Activated naive CD4-positive, alpha-beta T cell treated with anti-CD3 and anti-CD28 coated beads, Interleukin-2, amount 50 U/mL, for 72 hours (primary cell): ENCODE data around the gene OLFML2A. TPM values are rescaled to one million over a fixed set of nuclear protein-coding genes. Genes with fewer than 3 reads are reported as not detected.

Source experiments
- ATAC-seq, 2 donors: fragments of 150-1000 bp; cut with Tn5 transposase; 2 replicates each; pipeline ENCODE4 v1.10.0; 2021; ENCODE audit warnings: mild to moderate bottlenecking in 2 of 2, moderate library complexity in 2 of 2
- DNase-seq, 2 donors: peaks; one replicate each; pipeline ENCODE4 v3.0.0; 2021 to 2022; ENCODE audit warnings: low spot score in 2 of 2
- H3K27ac Mint-ChIP-seq, 2 donors: one replicate each; pipeline ENCODE4 v1.8.0; 2022; ENCODE audit warnings: mild to moderate bottlenecking in 2 of 2, mixed read lengths in 2 of 2
- H3K36me3 Mint-ChIP-seq, 2 donors: one replicate each; pipeline ENCODE4 v1.8.0; 2022; ENCODE audit warnings: mixed read lengths in 2 of 2
- H3K9me3 Mint-ChIP-seq, 2 donors: one replicate each; pipeline ENCODE4 v1.8.0; 2022; ENCODE audit warnings: mixed read lengths in 2 of 2
- total RNA-seq, 2 donors: library from RNA; stranded (reverse); gene quantifications; one replicate each; pipeline ENCODE4 v1.2.3, GENCODE V29; 2022

The OLFML2A gene
- total RNA-seq, 2 donors from 2014 or later = not detected

DNA sequence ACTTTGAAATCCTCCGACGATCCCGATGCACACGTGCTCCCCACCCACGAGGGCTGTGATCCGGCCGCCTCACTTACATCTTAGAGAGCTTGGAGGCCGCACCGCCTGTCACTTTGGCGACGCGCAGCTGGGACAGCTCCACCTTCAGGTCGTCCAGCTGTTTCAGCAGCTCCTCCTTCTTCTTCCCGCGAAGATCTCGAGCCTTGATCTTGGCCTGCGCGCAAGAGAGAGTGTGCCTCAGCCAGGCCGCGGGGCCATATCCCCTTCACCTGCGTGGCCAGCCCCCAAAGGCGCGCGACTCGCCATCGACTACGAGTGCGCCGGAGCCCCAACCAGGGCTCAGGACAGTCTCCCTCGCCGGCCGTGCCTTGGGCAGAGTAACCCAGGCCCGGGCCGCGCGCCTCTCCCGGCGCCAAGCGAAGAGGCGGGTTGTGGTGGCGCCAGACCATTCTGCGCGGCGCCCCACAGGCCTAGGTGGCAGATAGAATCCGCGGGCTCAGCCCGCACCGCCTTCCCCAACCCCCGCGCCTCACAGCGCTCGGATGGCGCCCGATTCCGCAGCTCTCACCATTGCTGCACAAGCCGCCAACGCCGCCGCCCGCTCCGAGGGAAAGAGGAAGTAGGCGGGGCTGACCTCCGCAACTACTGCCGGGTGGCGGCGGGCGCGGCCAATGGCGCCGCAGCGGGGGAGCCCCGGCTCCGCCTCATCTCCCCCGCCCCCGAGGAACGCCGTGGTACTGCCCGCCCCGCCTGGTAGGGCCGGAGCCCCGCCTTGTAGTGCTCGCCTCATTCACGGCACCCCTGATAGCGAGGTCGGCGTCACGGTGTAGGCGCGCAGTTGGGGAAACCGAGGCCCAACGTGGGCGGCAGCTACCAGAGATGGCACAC lies 84.7 kb downstream of the OLFML2A start, which contains the start of the genes ARPC5L and RPL35:
Gene ARPC5L (plus strand): TSS at position 789 of the 888 bp plus-strand sequence. CDS start 7,161 bp downstream, outside the sequence.
Gene RPL35 (minus strand): TSS at position 616 of the 888 bp plus-strand sequence. CDS start 45 bp downstream, at position 571.
- peak; percentile 97 for ATAC-seq
- peak within 1 kb of the TSS; percentile 98 for H3K27ac Mint-ChIP-seq
- DNase-seq = peak; percentile 96
- no peaks in the 10 kb centered on the region for H3K9me3 Mint-ChIP-seq
- peaks cover 37 to 38% of the 10 kb centered on the region in 2 donors for H3K36me3 Mint-ChIP-seq

DNA sequence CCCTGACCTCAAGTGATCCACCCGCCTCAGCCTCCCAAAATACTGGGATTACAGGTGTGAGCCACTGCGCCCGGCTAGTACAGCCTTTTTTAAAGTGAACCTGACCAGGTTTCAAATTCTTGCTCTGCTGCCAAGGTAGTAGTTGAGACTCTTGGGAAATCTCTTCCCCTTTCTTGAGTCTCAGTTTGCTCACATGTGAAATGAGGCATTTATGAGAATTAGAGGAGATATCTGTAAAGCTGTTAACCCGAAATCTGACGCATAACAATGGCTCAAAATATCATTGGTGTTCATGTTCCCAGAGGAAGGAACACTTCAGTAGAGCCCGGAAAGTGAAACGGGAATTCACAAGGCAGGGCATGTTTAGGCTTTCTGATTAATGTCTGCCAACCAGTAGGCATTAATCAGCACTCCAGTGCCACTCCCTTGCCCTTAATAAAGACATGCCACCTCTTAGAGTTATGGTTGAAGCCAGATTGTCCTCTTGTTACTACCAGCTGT lies 86.5 kb downstream of the OLFML2A start:
- DNase-seq (no peak), ATAC-seq (no peak)
- H3K27ac Mint-ChIP-seq = no peak overlapping the region
- no peaks in the 10 kb centered on the region for H3K9me3 Mint-ChIP-seq
- H3K36me3 Mint-ChIP-seq = peaks cover 38% of the 10 kb centered on the region in 2 donors

Other genes starting within 250 kb of the OLFML2A start
- under 1 TPM; 0.58 to 0.84 TPM for gene NR6A1, start 5.8 kb upstream of the OLFML2A start, total RNA-seq
- not detected for gene WDR38, start 76.3 kb downstream of the OLFML2A start, total RNA-seq
- gene RPL35, start 84.8 kb downstream of the OLFML2A start, total RNA-seq = 1,000 to 10,000 TPM; 1,912 to 2,066 TPM
- 10 to 100 TPM; 86.2 to 86.5 TPM for gene ARPC5L, start 85.0 kb downstream of the OLFML2A start, total RNA-seq
- 10 to 100 TPM; 22.5 to 22.7 TPM for gene GOLGA1, start 163.9 kb downstream of the OLFML2A start, total RNA-seq